ENCODE data around the gene PCDHGB1.

GRCh38 chr5:141306630-141307029 is 43.3 kb upstream of the PCDHGB1 start:
- no peak for TF ChIP-seq CTCF (IDR thresholded peaks at IDR 0.05)
- TF ChIP-seq POLR2A (IDR thresholded peaks at IDR 0.05) = no peak
